AG04449 (cell line): Measurements from ENCODE around the gene TARBP2.

ENCODE experiments used
- CTCF ChIA-PET: fragments of 350-600 bp; formaldehyde crosslinking; extraction: SDS; loops from one replicate; lab custom pipeline; 2021; ENCODE audit warnings: antibody characterized with exemption; lab: Yijun Ruan, JAX
- POLR2A ChIA-PET: fragments of 400-600, 350-600 bp; formaldehyde crosslinking; extraction: SDS; loops from one replicate; lab custom pipeline; 2020; ENCODE audit warnings: antibody characterized with exemption, inconsistent platforms; lab: Yijun Ruan, JAX
- DNase-seq: peaks from one replicate; pipeline ENCODE4 v3.0.0-alpha.2; 2010; ENCODE audit warnings: low read depth, low spot score
- H3K4me3 ChIP-seq: 2 replicates; pipeline ENCODE4 v1.5.1; 2011; ENCODE audit warnings: low read depth, mild to moderate bottlenecking, control low read depth, low read length
- TF ChIP-seq, protein P1 (sequence below): IDR thresholded peaks from one replicate; pipeline ENCODE4 v1.5.1; 2011; ENCODE audit warnings: mild to moderate bottlenecking, moderate library complexity, low read length, control low read depth, inconsistent platforms; ENCODE audit not compliant: insufficient read depth; ENCODE audit errors: missing control alignments

Gene TARBP2

GRCh38 chr12:53489242-53489864 lies 11.7 kb upstream of the TARBP2 start:
- no peak overlapping the region for H3K4me3 ChIP-seq
- ChIA-PET CTCF (interaction anchor here (0.8 to 1.2 kb wide), 3 partner anchors 12 to 168 kb away, joined by 3 to 4 read pairs (median 4); partner anchors contain the start of genes AAAS and TARBP2), POLR2A (interaction anchor here (1.2 kb wide), 1 partner anchor 12 kb away, joined by 3 read pairs; the partner anchor contains the start of gene TARBP2)
- TF ChIP-seq, protein P1, sequence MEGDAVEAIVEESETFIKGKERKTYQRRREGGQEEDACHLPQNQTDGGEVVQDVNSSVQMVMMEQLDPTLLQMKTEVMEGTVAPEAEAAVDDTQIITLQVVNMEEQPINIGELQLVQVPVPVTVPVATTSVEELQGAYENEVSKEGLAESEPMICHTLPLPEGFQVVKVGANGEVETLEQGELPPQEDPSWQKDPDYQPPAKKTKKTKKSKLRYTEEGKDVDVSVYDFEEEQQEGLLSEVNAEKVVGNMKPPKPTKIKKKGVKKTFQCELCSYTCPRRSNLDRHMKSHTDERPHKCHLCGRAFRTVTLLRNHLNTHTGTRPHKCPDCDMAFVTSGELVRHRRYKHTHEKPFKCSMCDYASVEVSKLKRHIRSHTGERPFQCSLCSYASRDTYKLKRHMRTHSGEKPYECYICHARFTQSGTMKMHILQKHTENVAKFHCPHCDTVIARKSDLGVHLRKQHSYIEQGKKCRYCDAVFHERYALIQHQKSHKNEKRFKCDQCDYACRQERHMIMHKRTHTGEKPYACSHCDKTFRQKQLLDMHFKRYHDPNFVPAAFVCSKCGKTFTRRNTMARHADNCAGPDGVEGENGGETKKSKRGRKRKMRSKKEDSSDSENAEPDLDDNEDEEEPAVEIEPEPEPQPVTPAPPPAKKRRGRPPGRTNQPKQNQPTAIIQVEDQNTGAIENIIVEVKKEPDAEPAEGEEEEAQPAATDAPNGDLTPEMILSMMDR, result no peak
- no peak for DNase-seq

DNA sequence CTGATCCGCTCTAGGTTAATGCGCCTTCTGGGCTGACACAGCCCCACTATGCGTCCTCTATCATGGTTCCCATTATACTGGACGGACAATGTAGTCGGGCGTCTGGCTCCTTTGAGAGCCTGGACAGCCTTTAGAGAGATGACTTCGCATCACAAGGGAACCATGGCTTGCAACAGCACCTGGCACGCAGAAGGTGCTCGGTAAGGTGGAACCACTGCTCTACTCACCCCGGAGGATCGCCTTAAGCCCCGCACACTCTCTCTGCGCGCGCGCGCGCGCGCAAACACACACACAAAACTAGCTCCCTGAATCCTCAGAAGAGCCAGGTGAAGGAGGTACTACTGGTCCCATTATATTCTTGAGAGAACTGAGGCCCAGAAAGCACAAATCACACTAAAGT lies 8.9 kb upstream of the TARBP2 start:
- TF ChIP-seq, protein P1, result no peak
- ChIA-PET POLR2A (interaction anchor here (0.5 to 2.2 kb wide), 4 partner anchors 9 to 44 kb away, joined by 3 to 17 read pairs (median 8); partner anchors contain the start of gene TARBP2), CTCF (interaction anchor here (0.7 to 6.8 kb wide), 6 partner anchors 10 to 279 kb away, joined by 3 to 33 read pairs (median 5); partner anchors contain the start of gene NPFF)
- no peak for DNase-seq
- H3K4me3 ChIP-seq, result peak overlapping the region; percentile 61

DNA sequence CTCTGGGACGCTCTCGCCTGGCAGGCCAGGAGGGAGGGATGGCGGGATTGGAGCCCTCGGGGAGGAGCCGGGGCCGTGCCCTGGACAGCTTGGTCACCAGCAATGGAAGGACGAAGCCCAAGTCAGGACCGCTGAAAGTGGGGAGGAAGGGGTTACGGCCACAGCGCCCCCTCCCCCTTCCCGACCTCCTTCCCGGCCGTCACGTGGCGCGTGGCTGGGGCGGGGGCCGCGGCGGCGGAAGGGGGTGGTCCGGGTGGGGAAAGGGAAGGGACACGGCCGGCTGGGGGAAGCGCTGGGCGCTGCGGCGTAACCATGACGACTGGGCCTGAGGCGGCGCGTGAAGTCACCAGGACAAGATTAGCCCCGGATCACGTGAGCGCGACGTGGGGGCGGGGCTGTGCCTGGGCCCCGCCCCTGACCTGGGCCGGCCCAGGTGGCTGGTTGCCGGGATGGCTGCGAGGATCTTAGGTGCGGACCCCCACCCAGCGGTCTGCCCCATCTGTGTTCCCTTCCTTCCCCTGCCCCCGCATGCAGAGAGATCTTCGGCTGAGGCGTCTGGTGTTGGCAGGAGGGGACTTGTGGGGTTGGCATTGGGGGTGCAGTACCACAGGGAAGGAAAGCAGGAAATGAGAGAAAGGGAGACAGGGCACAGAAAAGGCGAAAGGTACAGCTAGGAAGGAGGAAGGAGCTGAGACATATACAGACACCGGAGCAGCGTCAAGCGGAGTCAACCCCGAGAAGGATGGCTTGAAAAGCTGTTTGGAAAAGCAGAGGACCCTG lies 8.1 kb upstream of the TARBP2 start:
- peak overlapping the region; percentile 61 for H3K4me3 ChIP-seq
- no peak for DNase-seq
- CTCF ChIA-PET, result interaction anchor here (1.0 to 6.8 kb wide), 6 partner anchors 11 to 280 kb away, joined by 3 to 33 read pairs (median 6); partner anchors contain the start of gene NPFF
- TF ChIP-seq, protein P1, result no peak
- POLR2A ChIA-PET, result interaction anchor here (0.5 to 2.2 kb wide), 6 partner anchors 8 to 44 kb away, joined by 3 to 17 read pairs (median 4); partner anchors contain the start of gene TARBP2

DNA sequence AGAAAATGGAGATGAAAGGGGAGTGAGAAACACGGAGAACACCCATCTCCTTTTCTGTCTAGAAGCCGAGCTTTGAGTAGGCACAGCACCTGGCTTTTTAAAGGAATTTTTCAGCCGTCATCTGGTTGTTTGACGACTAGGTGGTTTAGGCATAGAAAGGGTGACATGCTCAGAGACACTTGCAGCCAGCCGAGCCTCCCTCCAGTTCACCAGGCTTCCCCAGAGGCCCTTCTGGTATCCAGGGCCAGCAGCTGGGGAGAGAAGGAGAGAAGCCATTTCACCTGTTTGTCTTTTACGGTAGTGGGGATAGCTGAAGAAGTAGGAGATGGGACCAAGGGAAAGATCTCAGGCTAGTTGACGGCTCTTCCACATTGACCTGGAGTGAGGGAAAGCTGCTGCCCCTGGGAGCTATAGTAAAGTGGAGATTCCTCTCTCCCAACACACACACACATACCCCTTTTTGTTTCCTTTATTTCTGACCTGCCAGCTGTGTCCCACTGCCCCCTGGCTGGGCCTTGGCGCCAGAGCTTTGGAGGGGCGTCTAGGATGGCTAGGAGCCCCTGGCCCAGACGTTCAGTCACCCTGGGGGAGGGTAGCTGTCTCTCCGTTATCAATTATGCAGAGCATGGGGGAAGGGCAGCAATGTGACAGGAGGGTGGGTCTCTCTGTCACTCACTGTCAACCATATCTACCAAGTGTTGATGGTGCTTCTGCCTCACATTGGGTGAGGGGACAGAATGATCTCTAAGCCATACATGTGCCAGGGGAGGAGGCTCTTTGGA lies 7.3 kb upstream of the TARBP2 start:
- POLR2A ChIA-PET, result interaction anchor here (1.0 to 1.3 kb wide), 2 partner anchors 11 to 12 kb away, joined by 3 to 4 read pairs; no protein-coding TSS in a partner anchor
- H3K4me3 ChIP-seq, result peak overlapping the region; percentile 61
- TF ChIP-seq, protein P1, result no peak
- CTCF ChIA-PET, result interaction anchor here (0.8 to 6.8 kb wide), 6 partner anchors 11 to 142 kb away, joined by 3 to 33 read pairs (median 6); partner anchors contain the start of gene NPFF
- no peak for DNase-seq

DNA sequence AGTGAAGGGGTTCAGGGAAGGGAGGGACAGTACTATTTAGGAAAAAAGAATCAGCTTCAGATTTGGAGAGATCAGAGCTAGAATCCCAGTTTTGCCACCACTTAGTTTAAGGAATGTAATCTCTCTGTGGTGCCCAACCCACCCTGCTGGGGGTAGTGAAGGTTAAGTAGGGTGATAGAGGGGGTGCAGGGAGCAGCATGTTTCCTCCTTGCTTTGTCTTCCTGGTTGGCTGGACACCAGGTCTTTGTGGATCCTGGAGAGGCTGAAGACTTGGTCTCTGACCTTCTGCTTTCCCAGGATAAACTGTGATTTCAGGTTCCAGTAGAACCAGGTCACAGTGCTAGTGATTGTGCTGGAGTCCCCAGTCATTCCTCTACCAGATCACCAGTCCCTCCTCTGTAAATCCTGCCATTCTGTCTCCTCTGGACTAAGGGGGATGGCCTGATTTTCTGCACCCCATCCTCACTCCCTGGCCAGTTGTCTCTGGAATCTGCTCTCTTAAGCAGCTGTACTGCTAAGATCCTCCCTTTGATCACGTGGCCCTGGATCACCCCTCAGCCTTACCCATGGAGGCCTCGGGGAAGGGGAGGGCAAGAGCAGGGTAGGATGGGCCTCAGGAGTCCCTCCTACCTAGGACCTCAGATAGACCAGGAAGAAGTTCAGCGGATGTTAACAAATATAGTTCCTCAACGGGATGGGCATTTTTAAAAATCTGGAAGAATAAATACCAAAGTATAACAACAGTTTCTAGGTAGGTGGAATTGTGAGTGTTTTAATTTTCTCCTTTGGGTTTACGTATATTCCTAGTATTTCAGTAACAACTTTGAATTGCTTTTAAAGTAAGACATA lies 5.0 kb upstream of the TARBP2 start:
- POLR2A ChIA-PET, result interaction anchor here (1.1 kb wide), 1 partner anchor 10 kb away, joined by 4 read pairs; no protein-coding TSS in a partner anchor
- DNase-seq, result no peak
- H3K4me3 ChIP-seq, result no peak overlapping the region
- TF ChIP-seq, protein P1, result no peak
- CTCF ChIA-PET, result interaction anchor here (1.0 to 6.8 kb wide), 5 partner anchors 12 to 172 kb away, joined by 3 to 33 read pairs (median 3); partner anchors contain the start of gene NPFF
